Activated CD4-positive, alpha-beta T cell treated with anti-CD3 and anti-CD28 coated beads, Interleukin-2, amount 50 U/mL, for 1 hour (primary cell): ENCODE results near the gene KRT77.
A peak's percentile ranks its signal among the peaks of the same experiment; 100 is the strongest.
"Not testable (repeated sequence)": the region's sequence is repeated elsewhere in the genome, so short reads cannot be mapped to it uniquely, and the experiment has no call there.

Source experiments
- DNase-seq: peaks from one replicate; pipeline ENCODE4 v3.0.0-alpha.2; 2020

KRT77 gene

DNA sequence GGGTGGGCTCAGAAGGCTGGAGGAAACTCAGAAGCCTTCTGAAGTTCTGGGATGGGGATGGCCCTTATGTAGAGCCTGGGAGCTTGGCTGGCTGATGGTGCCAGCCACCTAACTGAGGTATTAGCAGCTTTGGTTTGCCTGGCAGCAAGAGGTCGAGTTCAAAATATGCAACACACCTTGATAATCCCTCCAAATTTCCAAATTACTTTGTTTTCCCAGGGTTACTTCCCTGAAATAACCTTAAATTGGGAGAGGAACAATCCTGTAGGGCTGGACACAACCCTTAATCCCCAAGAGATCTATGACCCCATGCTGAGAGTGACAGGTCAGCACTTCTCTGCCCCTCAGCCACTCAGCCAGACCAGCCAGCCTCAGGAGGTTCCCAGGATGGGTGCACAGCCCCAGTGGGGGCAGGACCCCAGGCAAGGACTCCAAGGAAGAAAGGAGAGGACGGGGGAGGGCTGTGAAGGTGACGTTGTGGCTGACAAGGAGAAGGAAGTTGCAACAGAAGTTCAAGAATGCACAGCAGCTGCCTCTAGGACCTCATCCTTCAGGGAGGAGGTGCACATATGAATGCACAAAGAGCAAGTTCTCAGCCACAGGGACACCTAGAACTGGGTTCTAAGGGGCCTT is 18.6 kb upstream of the KRT77 start:
- no peak for DNase-seq

DNA sequence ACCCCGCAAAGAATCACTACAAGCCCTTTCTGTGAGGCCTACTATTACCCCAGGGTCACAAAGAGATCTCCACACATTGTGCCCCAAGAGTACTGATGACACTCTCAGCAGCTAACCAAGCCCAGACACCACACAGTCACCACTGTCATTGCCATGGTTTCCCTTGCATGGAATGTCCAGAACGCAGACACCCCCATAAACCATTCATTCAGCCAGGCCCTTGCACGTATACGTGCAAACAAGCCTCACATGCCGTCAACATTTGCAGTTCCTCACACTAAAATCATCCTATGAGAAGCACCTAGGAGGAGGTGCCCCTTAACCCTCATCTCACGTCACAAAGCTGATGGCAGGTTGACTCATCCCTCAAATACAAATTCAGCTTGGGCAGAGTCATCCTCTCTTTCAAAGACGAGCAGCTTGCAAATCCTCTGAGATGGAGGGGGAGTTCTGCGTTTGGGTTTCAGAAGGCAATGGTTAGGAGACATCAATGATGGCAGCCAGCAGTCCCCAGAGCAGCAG is 17.1 kb upstream of the KRT77 start:
- DNase-seq = no peak

DNA sequence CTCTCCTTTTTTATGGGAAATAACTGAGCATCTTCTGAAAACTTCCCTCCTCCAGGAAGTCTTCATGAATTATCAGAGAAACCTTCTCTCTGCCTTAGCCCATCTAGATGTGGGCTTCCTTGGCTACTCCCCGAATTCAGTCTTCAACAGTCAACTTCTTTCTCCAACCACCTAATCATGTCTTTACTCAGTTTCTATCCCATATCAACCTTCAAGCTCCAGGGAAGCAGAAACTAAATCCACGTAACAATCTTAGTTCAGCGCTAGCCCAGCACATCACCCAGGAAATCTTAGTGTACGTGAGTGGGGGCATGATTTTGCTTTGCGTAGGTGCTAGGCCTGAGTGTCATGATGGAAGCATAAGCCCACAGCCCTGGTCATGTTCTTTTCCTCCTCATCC is 12.7 kb upstream of the KRT77 start:
- no peak for DNase-seq

DNA sequence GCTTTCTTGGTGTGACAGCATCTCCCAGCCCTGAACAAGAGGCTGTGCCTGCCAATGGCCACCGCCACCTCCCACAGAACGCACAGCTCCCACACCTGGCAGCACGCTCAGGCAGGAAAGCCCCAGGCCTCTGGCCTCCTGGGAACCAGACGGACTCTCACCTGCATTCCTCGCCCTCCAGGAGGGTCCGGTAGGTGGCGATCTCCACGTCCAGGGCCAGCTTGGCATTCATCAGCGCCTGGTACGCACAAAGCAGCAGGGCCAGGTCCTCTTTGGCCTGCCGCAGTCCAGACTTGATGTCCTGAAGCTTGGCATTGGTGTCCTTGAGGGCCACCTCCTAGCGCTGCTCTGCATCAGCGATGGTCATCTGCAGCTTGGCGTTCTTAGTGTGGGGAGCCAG is 12.1 kb upstream of the KRT77 start:
- no peak for DNase-seq

DNA sequence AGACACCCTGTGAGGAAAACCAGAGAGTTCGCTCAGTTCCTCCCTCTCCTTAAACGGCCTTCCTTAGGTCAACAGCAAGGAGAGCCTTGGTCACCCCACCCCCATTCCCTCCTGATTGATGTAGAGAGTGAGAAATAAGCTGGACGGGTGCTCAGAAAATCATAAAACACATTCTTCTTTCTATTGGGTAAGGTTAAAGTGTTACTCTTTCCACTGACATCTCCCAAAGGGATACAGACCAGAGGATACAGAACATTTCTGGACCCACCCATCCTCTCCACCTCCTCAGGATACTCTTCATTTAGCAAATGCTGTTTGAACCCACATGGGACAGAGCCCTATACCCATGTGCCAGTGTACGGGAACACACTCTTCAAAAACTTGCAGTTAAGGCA is 11.6 kb upstream of the KRT77 start:
- DNase-seq = no peak

DNA sequence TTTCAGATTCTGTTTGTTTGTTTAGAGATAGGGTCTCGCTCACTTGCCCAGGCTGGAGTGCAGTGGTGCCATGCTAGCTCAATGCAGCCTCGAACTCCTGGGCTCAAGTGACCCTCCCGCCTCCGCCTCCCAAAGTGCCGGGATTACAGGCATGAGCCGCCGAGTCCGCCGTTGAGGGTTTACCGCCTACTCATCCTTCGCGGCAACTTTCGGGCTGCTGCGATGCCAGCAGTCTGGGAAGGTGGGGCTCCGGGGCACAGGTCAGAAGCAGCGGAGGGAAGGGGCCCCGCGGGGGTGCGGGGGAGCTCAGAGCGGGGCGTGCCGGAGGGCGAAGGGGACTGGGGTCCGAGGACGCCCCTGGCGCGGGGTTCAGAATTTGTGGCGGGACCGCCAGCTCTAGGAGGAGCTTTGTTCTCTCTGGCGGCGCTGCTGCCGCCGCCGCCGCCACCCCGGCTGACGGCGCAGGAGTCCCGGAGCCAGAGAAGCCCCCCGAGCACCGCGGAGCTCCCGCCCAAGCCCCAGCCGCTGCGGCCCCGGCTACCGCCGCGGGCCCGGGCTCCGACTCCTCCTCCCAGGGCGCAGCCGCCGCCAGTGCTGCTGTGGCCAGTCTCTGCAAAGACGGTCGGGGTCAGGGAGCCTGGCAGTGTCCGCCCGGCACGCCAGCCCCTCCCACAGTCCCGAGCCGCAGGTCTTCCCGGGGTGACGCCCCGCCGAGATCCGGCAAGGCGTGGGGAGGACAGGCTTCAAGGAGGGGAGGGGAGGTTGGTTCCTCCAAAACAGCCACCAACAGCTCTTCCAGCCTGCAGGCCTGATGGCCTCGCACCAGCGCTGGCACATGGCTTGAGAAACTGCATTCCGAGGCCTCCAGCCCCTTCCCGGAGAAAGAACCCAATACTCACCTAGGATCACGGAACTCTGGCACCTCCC is 10.9 kb upstream of the KRT77 start:
- peak; percentile 11 for DNase-seq

DNA sequence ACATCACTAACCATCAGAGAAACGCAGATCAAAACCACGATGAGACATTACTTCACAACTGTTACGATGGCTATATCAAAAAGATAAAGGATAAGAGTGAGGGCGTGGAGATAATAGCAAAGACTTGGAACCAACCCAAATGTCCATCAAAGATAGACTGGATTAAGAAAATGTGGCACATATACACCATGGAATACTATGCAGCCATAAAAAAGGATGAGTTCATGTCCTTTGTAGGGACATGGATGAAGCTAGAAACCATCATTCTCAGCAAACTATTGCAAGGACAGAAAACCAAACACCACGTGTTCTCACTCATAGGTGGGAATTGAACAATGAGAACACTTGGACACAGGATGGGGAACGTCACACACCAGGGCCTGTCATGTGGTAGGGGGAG is 8.8 kb upstream of the KRT77 start:
- DNase-seq = not testable (repeated sequence)

DNA sequence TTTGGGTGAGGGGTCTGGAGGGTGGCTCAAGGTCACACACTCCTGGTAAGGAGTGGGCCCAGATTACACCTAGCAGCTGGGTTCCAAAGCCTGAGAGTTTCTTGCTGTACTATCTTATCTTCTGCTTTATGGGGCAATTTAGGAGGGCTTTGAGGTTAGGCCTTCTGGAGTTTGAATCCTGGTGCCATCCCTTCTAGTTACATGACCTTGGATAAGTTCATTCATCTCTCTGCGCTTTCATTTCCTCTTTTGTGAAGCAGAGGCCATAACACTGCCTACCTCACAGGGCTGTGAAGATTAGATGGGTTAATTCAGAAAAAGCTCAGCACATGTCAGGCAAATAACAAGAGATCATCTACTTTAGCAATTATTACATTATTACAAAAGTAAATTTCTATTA is 7.4 kb upstream of the KRT77 start:
- DNase-seq = no peak

DNA sequence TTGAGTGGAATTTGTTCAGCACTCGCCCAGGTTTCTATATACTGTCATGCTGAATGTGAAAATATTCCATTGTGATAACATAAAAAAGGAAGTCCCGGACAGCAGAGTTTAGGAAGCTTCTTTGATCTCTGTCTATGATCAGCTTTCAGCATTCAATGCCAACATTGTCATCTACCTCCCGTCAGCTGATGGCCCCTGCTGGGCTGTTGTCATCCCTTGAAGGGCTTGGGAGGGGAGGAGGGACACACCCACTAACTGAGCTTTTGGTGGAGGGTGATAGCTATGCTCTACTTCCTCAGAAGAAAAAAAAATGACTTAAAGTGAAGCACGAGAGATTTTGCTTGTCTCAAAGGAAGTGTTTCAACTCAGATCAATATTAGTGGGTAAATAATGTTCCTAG is 4.7 kb upstream of the KRT77 start:
- DNase-seq = no peak

DNA sequence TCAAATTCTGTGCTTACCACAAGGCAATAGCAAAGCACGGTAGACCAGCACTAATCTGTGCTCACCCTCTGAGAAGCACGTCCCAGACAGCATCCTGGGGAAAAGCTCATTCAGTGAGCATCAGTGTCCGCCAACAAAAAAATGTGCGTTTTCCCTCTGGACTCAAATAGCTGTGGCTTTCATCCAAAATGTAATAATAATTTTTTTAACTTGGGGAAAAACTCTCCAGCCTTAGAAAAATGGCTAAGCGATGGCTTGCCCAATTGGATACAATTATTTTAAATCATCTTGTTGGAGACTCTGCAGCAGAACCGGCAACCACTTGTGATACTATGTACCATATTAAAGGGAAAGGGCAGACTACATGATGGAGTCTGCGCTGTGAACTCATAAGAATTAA is 1.1 kb upstream of the KRT77 start:
- no peak for DNase-seq

DNA sequence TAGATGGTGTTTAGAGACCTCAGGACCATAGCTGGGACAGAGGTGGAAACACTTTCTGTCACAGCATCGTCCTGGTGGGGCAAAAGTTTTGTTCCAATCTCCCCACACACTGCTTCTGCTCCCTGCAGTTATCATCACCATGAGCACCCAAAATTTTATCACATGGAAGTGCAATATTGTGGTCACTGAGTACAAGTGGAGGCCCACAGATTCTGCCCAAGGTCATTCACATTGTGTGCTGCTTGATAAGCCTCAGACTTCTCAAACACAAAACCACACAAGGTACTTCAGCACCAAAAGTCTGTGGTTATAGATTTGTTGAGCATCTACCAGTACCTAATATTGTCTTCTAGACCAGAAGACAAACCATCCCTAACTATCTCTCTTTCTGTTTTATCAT is 554 bp upstream of the KRT77 start:
- DNase-seq = no peak

DNA sequence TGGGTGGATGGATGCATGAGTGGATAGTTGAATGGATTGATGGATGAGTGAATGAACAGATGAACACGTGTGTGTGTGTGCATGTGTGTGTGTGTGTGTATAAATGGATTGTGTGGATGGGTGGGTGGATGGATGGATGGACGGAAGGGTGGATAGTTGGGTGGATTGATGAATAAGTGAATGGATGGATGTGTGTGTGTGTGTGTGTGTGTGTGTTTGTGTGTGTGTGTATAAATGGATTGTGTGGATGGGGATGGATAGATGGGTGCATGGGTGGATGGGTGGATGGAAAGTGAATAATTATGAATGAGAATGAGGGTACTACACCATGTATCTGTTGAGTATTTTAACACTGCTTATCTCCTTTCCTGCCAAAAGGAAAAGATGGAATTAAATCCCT is 986 bp downstream of the KRT77 start:
- no peak for DNase-seq

DNA sequence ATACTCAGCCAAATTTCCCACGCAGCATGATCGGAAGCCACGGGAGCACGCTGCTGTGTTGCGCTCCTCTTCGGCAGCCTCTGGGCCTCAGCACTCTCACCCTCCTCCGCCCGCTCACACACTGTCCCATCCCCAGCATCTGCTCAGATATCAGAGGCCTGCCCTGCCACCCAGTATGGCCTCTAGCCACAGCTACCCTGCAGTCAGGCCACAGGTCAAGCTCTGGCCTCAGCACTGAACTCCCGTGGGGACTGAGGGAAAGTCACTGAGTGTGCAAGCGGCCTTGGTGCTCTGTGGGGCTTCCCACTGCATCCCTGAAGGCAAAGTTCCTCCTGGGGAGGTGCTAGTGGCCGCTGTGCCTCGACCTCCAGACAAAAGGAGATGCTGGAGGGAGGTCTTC is 2.0 kb downstream of the KRT77 start:
- DNase-seq = no peak

DNA sequence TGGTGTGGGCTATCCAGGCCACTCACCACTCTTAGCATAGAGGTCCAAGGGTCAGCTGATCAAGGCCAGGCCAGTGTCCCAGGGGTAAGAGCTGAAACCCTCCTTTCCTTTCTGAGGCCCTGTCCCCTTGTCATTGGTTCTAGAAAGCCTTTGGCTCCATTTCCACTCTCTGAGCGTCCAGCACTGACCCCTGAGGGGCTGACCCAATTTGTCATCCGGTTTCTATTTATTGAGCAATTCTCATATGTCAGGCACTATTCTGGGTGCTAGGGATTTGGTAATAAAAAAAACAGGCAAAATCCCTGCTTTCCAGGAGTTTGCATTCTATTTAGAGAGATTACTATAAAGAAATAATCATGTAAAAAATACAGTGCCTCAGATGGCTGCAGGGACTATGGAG is 3.4 kb downstream of the KRT77 start:
- no peak for DNase-seq

DNA sequence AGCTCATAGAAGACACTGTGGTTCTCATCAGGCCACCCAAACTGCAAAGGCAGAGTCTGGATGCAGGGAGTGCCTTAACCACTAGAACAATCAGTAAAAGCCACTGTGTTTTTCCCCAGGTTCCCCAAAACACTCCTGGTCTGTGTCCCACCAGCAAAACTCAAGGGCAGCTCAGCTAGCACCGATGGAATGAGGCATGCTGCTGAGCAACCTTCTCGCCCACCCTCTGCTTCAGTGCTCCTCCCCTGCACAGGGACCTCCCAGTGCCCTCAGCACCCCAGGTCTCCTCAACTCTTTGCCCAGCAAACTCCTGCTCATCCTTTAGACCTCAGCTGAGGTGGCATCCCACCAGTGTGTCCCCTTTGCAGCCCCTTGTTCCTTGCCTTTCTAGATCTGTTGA is 4.0 kb downstream of the KRT77 start:
- no peak for DNase-seq

DNA sequence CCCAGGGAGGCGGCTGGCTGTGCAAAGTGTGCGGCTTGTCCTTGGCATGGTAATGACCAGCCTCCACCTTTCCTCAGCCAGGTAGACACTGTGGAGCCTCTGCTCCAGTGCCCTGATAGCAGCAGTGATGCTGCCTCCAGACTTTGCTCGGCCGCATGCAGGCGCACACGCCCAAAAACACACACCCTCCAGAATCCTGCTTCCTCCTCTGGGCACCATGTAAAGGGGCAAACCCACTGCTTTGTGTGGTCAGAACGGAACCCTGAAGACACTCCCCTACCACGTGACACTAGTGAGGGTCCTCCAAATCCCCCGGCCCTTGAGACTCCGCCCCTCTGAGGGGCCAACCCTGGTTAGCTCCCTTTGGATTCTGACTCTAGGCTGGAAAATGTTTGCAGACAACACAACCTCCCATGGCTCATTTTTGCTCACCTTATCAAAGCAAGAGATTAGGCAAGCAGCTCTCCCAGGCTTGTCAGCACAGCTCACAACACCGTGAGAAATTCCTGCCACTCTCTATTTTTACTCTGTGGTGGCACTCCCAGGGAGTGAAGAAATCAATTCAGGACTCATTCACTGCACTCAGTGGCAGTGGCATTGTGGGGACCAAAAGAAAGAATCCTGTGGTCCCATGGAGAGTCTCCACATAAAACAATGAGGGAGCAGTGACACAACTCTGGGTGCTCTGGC is 4.5 kb downstream of the KRT77 start:
- no peak for DNase-seq

DNA sequence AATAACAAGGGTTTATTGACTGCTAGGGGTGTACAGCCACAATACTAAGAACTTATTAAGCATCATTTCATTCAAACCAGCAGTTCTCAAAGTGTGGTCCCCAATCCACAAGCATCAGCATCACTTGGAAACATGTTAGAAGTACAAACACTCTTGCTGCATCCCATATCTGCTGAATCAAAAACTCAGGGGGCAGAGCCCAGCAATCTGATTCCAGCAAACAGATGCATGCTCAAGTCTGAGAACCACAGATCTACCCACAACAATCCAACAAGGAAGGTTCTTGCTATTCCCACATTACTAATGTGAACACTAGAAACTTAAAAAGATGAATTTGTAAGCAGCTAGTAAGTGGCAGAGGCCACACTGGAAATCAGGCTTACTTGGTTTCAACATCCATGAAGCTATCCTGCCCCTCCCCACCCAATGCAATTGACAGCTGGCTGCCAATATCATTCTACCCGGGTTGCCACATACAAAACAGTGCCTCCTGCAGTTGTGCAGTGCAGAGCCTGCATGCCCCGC is 6.2 kb downstream of the KRT77 start:
- DNase-seq = no peak

DNA sequence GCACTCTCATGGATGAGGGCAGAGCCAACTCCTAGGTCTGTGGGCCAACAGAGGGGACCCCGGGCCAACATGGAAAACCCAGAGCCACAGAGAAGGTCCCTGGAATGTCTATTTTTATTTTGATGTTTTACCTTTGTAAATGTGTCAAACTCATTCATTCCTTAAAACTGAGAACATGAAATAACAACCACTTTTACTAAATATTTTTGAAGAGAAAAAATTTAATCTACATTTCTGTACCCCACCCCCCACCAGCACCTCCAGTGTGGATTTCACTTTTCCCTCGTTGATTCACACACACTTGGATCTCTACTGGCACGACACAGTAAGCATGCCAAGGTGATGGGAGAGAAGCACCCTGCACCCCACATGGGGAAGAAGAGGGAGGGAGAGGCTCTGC is 6.7 kb downstream of the KRT77 start:
- no peak for DNase-seq

DNA sequence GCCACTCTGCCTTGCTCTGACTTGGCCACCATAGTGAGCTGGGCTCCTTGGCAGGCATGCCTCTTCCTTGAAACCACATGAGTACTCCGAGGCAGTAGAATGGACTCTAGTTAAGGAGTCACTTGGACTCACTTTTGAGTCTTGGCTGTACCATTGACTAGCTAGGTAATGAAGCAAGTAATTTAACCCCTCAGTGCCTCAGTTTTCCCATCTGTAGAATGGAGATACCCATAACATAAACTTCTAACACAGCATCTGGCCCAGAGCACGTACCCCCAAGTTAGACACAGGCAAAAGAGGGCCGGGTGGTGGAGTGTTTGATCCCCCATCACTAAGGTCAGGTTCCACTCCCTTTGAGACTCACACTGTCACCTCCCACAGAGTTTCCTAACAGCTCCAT is 8.3 kb downstream of the KRT77 start:
- no peak for DNase-seq

DNA sequence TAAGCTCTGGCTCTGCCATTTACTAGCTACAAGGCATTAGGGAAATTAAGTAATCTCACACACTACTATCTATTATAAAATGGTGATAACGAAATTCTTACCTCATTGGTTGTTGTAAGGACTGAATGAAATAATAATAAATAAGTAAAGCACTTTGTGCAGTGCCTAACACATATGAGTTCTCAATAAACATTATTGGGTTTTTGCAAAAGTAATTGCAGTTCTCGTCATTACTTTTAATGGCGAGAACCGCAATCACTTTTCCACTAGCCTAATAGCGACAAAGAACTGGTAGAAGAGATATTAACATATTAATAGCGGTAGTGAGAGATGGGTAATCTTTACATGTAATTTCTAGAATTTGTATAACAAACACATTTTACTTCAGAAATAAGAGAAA is 9.2 kb downstream of the KRT77 start:
- no peak for DNase-seq

DNA sequence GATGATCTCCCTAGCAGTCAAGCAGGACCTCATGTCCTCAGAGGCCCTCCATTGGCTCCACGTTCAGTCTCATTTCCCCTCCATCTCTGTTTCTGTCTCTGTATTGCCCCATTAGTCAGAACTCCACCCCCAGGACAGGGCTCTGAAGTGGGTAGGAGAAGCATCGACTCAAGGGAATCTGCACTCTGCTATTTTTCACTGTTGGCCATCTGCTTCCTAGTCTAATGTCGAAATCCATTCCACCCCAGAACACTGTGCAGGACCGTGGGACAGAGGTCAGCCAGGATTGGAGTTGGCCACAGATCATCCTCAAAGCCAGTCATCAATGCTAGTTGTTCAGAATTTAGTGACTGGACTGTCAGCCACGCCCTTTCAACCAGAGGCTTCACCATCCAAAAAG is 10.1 kb downstream of the KRT77 start:
- DNase-seq = no peak

DNA sequence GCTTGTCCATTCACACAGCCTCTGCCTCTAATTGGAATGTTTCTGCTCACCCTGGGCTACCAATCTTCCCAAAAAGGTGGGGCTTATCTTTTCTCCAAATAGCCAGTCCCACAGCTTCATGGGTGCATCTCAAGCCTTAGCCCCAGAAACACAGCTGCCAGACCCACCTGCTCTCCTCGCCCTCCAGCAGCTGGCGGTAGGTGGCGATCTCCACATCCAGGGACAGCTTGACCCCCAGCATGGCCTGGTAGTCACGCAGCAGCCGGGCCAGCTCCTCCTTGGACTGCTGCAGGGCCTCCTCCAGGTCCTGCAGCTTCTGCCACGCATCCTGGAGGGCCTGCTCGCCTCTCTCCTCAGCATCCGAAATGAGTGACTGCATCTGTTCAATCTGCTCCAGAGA is 11.1 kb downstream of the KRT77 start:
- DNase-seq = no peak

DNA sequence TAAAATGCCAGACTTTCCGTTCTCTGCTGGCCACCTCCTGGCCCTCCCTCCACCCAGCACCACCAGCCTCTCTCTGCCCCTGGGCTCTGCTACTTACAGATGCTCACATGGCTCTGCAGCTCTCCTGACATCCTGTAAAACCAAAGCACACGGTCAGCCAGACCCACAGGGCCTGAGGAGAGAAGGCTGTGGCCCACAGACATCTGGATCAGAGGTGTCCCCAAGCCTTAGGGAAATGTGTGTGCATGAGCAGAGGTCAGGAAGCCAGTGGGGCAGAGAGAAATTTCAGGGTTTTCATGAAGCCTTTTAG is 11.5 kb downstream of the KRT77 start:
- no peak for DNase-seq
